Endodermal cell (in vitro differentiated cells): ENCODE data around the gene NUP188. TPM values are rescaled to one million over a fixed set of nuclear protein-coding genes. Genes with fewer than 3 reads are reported as not detected.

Experiments
- DNase-seq: peaks from one replicate; pipeline ENCODE4 v3.0.0-alpha.2; 2017
- H3K27ac ChIP-seq: 2 replicates; pipeline ENCODE4 v1.5.1; 2013; ENCODE audit warnings: mild to moderate bottlenecking, low read depth, low read length, moderate library complexity
- H3K27me3 ChIP-seq: 2 replicates; pipeline ENCODE4 v1.6.1; 2013; ENCODE audit warnings: mild to moderate bottlenecking, low read length, moderate library complexity; ENCODE audit not compliant: insufficient read depth, control insufficient read depth, poor library complexity, severe bottlenecking
- H3K36me3 ChIP-seq: 2 replicates; pipeline ENCODE4 v1.7.0; 2013; ENCODE audit warnings: mild to moderate bottlenecking, low read length, moderate library complexity; ENCODE audit not compliant: control insufficient read depth, insufficient read depth
- H3K4me1 ChIP-seq: one replicate; pipeline ENCODE4 v1.7.0; 2013; ENCODE audit warnings: low read length; ENCODE audit not compliant: control insufficient read depth, insufficient read depth
- H3K4me3 ChIP-seq: 2 replicates; pipeline ENCODE4 v1.5.1; 2013; ENCODE audit warnings: mild to moderate bottlenecking, low read length, moderate library complexity
- H3K9ac ChIP-seq: 2 replicates; pipeline ENCODE4 v1.6.1; 2013; ENCODE audit warnings: mild to moderate bottlenecking, low read length, moderate library complexity; ENCODE audit not compliant: poor library complexity, severe bottlenecking; ENCODE audit errors: extremely low read depth
- H3K9me3 ChIP-seq: 2 replicates; pipeline ENCODE4 v1.6.1; 2013; ENCODE audit warnings: mild to moderate bottlenecking, low read length, moderate library complexity; ENCODE audit not compliant: control insufficient read depth
- H3K27ac Mint-ChIP-seq: 2 replicates; pipeline ENCODE4 v1.8.0; 2020; ENCODE audit warnings: mixed read lengths
- H3K27me3 Mint-ChIP-seq: 2 replicates; pipeline ENCODE4 v1.8.0; 2021; ENCODE audit warnings: mild to moderate bottlenecking, mixed read lengths; ENCODE audit not compliant: insufficient read depth
- H3K36me3 Mint-ChIP-seq: 2 replicates; pipeline ENCODE4 v1.8.0; 2020; ENCODE audit warnings: low read depth, mixed read lengths
- H3K4me1 Mint-ChIP-seq: 2 replicates; pipeline ENCODE4 v1.8.0; 2020; ENCODE audit warnings: mixed read lengths
- H3K4me3 Mint-ChIP-seq: 2 replicates; pipeline ENCODE4 v1.8.0; 2020; ENCODE audit warnings: mild to moderate bottlenecking, moderate library complexity, mixed read lengths
- H3K9me3 Mint-ChIP-seq: 2 replicates; pipeline ENCODE4 v1.8.0; 2020; ENCODE audit warnings: mild to moderate bottlenecking, mixed read lengths
- CTCF ChIP-seq: fragments of 200-600 bp; sonication (generic); conservative IDR thresholded peaks from 2 replicates; pipeline ENCODE4 v1.5.0; 2021; ENCODE audit warnings: antibody characterized with exemption, mild to moderate bottlenecking
- WGBS, 2 experiments: methylation state at CpG; one replicate each; pipeline versions ENCODE4 v1.1.5 to v1.1.7; 2013; ENCODE audit warnings: missing lambda C conversion rate in 2 of 2, mixed read lengths in 1 of 2; ENCODE audit not compliant: insufficient coverage in 1 of 2, insufficient read length in 1 of 2; 5-methylcytosine and 5-hydroxymethylcytosine counted together
- total RNA-seq, 2 donors: library from RNA; stranded (reverse); fragmentation: NEBNext Ultra II Directional in 1 of 2; extraction: Animal tissue kit (Norgen Biotek cat#: 25700) in 1 of 2; gene quantifications; 2 replicates in 1 of 2; 3 replicates in 1 of 2; pipeline ENCODE4 v1.2.1, GENCODE V29; 2021

Gene NUP188
- total RNA-seq, 2 donors from 2014 or later: 89.8 to 94.8 TPM

GRCh38 chr9:129007766-129008468, 60.4 kb downstream of the NUP188 start:
- H3K27ac ChIP-seq: no peak overlapping the region
- no peak overlapping the region for H3K9ac ChIP-seq
- no peak for DNase-seq
- no peak for TF ChIP-seq CTCF
- no peaks in the 10 kb centered on the region for H3K4me1 ChIP-seq
- H3K27me3 ChIP-seq: no peaks in the 10 kb centered on the region
- H3K9me3 ChIP-seq: no peaks in the 10 kb centered on the region
- peaks cover 45% of the 10 kb centered on the region for H3K36me3 Mint-ChIP-seq
- no peaks in the 10 kb centered on the region for H3K4me1 Mint-ChIP-seq
- H3K4me3 Mint-ChIP-seq: no peak overlapping the region
- no peaks in the 10 kb centered on the region for H3K9me3 Mint-ChIP-seq
- no peak overlapping the region for H3K27ac Mint-ChIP-seq
- H3K4me3 ChIP-seq: no peak overlapping the region
- H3K27me3 Mint-ChIP-seq: no peaks in the 10 kb centered on the region
- WGBS, 2 experiments: 93 to 100% methylated on average over 3 to 18 of the region's 18 CpGs
- peaks cover 36% of the 10 kb centered on the region for H3K36me3 ChIP-seq

DNA sequence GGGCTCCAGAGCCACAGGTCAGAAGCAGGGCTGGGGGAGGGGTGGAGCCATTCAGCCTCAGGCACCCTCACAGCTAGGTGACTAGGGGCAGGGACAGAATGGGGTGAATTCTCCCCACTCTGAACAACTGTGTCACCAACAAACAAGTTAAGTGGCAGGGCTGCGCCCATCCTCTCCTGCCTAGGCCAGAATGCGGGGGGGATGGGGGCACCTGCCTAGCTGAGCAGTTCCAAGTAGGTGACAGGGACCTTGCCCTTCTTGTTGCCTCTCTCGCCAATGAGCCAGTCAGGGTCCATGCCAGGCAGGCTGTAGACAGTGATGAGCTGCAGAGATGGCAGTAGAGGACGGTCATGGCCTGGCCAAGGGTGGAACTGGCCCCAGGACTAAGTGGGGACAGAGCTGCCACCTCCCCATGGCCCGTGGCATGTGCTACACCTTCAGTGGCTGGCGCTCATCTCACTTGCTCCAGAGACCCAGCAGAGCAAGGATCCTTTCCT, 61.0 kb downstream of the NUP188 start:
- Mint-ChIP-seq H3K4me3 (no peak overlapping the region), H3K4me1 (no peaks in the 10 kb centered on the region), H3K27me3 (no peaks in the 10 kb centered on the region), H3K9me3 (no peaks in the 10 kb centered on the region), H3K36me3 (peaks cover 39% of the 10 kb centered on the region), H3K27ac (no peak overlapping the region)
- no peaks in the 10 kb centered on the region for H3K9me3 ChIP-seq
- WGBS, 2 experiments: 91 to 98% methylated on average over 5 to 6 of the region's 6 CpGs
- H3K4me1 ChIP-seq: no peaks in the 10 kb centered on the region
- H3K27ac ChIP-seq: no peak overlapping the region
- H3K27me3 ChIP-seq: no peaks in the 10 kb centered on the region
- no peak overlapping the region for H3K4me3 ChIP-seq
- no peak for TF ChIP-seq CTCF
- H3K9ac ChIP-seq: no peak overlapping the region
- no peak for DNase-seq
- peaks cover 35% of the 10 kb centered on the region for H3K36me3 ChIP-seq

- Histone ChIP-seq H3K9me3 (no peaks in the 10 kb centered on the region), H3K36me3 (peaks cover 39% of the 10 kb centered on the region), H3K27ac (no peak overlapping the region), H3K4me3 (no peak overlapping the region), H3K9ac (no peak overlapping the region), H3K4me1 (no peaks in the 10 kb centered on the region), H3K27me3 (no peaks in the 10 kb centered on the region)
- H3K4me3 Mint-ChIP-seq: no peak overlapping the region
- 91 to 92% methylated on average over 2 to 13 of the region's 13 CpGs for WGBS, 2 experiments
- no peaks in the 10 kb centered on the region for H3K27me3 Mint-ChIP-seq
- H3K36me3 Mint-ChIP-seq: peaks cover 37% of the 10 kb centered on the region
- TF ChIP-seq CTCF: no peak
- no peak overlapping the region for H3K27ac Mint-ChIP-seq
- peak; percentile 48 for DNase-seq
- no peaks in the 10 kb centered on the region for H3K4me1 Mint-ChIP-seq
- no peaks in the 10 kb centered on the region for H3K9me3 Mint-ChIP-seq
Observed at GRCh38 chr9:129008986-129009583, 61.6 kb downstream of the NUP188 start.
